Cardiac muscle cell (in vitro differentiated cells and primary cell): ENCODE measurements around the gene PDCD7. TPM values are rescaled to one million over a fixed set of nuclear protein-coding genes. Genes with fewer than 3 reads are reported as not detected.

Experiments
- DNase-seq, 2 donors: peaks; one replicate each; pipeline versions ENCODE4 v3.0.0 to v3.0.0-alpha.2; 2010 to 2017; ENCODE audit warnings: low read depth in 1 of 2, low spot score in 1 of 2
- H3K27ac ChIP-seq: fragments of 200-600 bp; sonication (generic); 2 replicates; pipeline ENCODE4 v1.5.1; 2016
- H3K27me3 ChIP-seq: fragments of 200-600 bp; sonication (generic); 2 replicates; pipeline ENCODE4 v1.6.0; 2016; ENCODE audit warnings: control low read depth
- H3K36me3 ChIP-seq: fragments of 200-600 bp; sonication (generic); 2 replicates; pipeline ENCODE4 v1.5.1; 2016; ENCODE audit warnings: control low read depth
- H3K4me1 ChIP-seq: fragments of 200-600 bp; sonication (generic); 2 replicates; pipeline ENCODE4 v1.8.1; 2017; ENCODE audit warnings: low read depth, mild to moderate bottlenecking, mixed run types
- H3K4me3 ChIP-seq: fragments of 200-600 bp; sonication (generic); 2 replicates; pipeline ENCODE4 v1.5.1; 2016; ENCODE audit warnings: mild to moderate bottlenecking
- H3K9me3 ChIP-seq: fragments of 200-600 bp; sonication (generic); 2 replicates; pipeline ENCODE4 v1.5.1; 2017; ENCODE audit warnings: low read depth, mild to moderate bottlenecking, control low read depth
- CTCF ChIP-seq: IDR thresholded peaks from 2 replicates; pipeline ENCODE4 v1.5.1; 2012; ENCODE audit warnings: low read depth, mild to moderate bottlenecking, low read length
- polyA plus RNA-seq: library from polyadenylated mRNA; unstranded; fragments of >200 nt; fragmentation: Nextera tagmentation; extraction: Ambion mirVana; gene quantifications from 2 replicates; pipeline ENCODE4 v1.2.1, GENCODE V29; 2016
- total RNA-seq: library from RNA; depleted of rRNA; stranded (reverse); fragments of >200 nt; gene quantifications from 2 replicates; pipeline ENCODE4 v1.2.3, GENCODE V29; 2016

PDCD7 gene
- total and polyA plus RNA-seq, 2 experiments from 2014 or later: 18.7 to 35.5 TPM

- Histone ChIP-seq H3K9me3 (no peaks in the 10 kb centered on the region), H3K4me1 (peaks cover 34% of the 10 kb centered on the region), H3K27me3 (no peaks in the 10 kb centered on the region), H3K4me3 (no peak overlapping the region), H3K27ac (no peak overlapping the region), H3K36me3 (no peaks in the 10 kb centered on the region)
- DNase-seq: peak in 1 of 2 donors; percentile 74
- no peak for TF ChIP-seq CTCF
Observed at GRCh38 chr15:65071381-65071811, 62.2 kb downstream of the PDCD7 start.

DNA sequence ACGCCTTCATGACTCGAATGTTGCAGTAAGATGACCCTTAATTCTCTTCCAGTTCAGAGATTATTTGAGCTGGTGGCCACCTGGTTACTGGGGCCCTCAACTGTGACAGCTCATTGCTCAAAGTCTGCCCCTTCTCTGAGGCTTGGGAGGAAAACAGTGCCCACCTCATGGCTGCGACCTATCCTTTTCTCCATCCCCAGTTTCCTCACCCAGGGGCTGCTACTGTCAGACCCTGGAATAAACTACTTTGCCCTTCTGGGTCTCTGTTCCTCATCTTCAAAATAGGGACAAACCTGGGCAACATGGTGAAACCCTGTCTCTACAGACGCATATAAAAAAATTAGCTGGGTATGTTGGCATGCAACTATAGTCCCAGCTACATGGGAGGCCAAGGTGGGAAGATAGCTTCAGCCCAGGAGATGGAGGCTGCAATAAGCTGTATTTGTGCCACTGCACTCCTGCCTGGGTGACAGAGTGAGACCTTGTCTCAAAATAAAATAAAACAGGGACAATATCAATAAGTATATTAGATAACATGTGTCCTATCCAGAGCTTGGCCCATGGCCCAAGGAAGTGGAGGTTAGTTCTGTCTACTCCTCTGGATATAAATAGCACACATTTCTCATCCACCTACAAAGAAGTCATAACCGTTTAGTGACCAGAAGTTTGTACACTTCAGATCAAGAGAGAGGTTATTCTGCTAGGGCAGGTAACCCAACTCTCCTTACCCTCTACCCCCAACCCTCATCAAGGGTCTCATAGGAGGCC is 63.6 kb downstream of the PDCD7 start:
- no peaks in the 10 kb centered on the region for H3K9me3 ChIP-seq

GRCh38 chr15:65069179-65069578 is 64.4 kb downstream of the PDCD7 start:
- peak in 1 of 2 donors; percentile 94 for DNase-seq
- no peaks in the 10 kb centered on the region for H3K36me3 ChIP-seq
- no peak for TF ChIP-seq CTCF
- H3K4me3 ChIP-seq: no peak overlapping the region
- H3K27me3 ChIP-seq: no peaks in the 10 kb centered on the region
- H3K4me1 ChIP-seq: peaks cover 42% of the 10 kb centered on the region
- H3K27ac ChIP-seq: no peak overlapping the region
- no peaks in the 10 kb centered on the region for H3K9me3 ChIP-seq

More for the DNA sequence above, 63.6 kb downstream of the PDCD7 start:
- Histone ChIP-seq H3K4me3 (no peak overlapping the region), H3K27me3 (no peaks in the 10 kb centered on the region), H3K36me3 (no peaks in the 10 kb centered on the region), H3K27ac (no peak overlapping the region), H3K4me1 (peaks cover 41% of the 10 kb centered on the region)
- no peak for TF ChIP-seq CTCF
- DNase-seq: no peak

DNA sequence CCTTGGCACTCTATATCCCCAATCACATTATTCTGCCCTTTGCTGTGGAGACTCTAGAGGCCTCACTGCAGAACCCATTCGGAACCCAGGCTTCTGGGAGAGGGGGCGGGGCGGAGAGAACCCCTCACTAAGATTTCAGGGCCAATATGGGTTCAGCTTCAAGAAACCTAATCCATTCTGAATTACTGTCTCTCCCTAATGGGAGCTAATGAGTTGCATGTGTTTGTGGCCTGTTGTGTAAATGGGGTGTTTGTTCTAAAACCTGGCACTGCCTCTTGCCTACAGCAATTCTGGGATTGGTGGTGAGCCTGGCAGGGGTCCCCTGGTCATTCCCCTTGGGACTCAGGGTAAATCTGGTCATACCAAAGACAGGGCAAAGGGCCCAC is 65.2 kb downstream of the PDCD7 start:
- Histone ChIP-seq H3K27ac (no peak overlapping the region), H3K4me3 (no peak overlapping the region), H3K27me3 (no peaks in the 10 kb centered on the region), H3K36me3 (no peaks in the 10 kb centered on the region), H3K4me1 (peaks cover 42% of the 10 kb centered on the region), H3K9me3 (no peaks in the 10 kb centered on the region)
- TF ChIP-seq CTCF: no peak
- no peak for DNase-seq

DNA sequence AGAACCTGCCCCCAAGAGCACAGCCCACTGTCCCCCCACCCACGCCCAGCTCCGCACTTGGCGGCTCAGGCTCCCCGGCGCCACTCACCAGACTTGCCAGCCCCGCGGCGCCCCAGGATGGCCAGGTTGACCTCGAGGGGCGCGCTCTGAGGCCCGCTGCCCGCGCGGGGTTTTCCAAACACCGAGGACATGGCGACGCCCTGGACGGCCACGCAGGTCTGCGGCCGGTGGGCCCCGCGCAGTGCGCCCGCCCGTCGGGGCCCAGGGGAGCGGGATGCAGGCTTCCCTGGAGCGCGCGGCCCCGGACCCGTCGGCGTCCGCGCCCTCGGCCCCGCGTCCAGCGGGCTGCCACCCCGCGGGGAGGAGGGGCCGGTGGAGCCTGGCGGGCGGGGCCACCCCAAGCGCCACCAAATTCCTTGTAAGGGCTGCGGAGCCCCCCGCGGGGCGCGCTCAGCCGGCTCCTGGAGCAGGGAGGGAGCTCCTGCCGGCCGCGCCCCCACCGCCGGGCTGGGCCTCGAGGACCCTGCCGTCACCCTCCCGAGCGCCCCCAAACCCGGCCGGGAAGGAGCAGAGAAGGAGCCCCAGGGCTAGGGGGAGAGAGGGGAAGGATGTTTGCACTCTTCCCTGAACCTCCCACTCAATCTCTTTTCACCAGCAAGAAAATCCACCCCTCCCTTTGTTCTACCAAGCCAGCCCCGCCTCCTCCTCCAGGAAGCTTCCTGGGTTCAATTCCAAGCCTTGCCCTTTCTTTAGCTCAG is 65.8 kb downstream of the PDCD7 start, which contains the start of gene RASL12:
RASL12 (minus strand) TSS at position 347 of the 758 bp plus-strand sequence; CDS start at position 191, 156 bp downstream.
- peak within 1 kb of the TSS; percentile 24 for H3K4me3 ChIP-seq
- H3K4me1 ChIP-seq: peaks cover 42% of the 10 kb centered on the region
- TF ChIP-seq CTCF: no peak
- H3K9me3 ChIP-seq: no peaks in the 10 kb centered on the region
- no peaks in the 10 kb centered on the region for H3K27me3 ChIP-seq
- peak in 1 of 2 donors; percentile 47 for DNase-seq
- no peaks in the 10 kb centered on the region for H3K36me3 ChIP-seq
- H3K27ac ChIP-seq: no peak within 1 kb of the TSS

Other genes with a start within 250 kb of the PDCD7 start
- gene ANKDD1A, start 221.9 kb downstream of the PDCD7 start, total RNA-seq: 1.1 and 5.4 TPM in 2 replicates
- gene ANKDD1A, start 221.9 kb downstream of the PDCD7 start, polyA plus RNA-seq: 2.9 and 8.0 TPM in 2 replicates
- 84.3 and 97.9 TPM in 2 replicates for gene SPG21, start 143.9 kb downstream of the PDCD7 start, total RNA-seq
- gene SPG21, start 143.9 kb downstream of the PDCD7 start, polyA plus RNA-seq: 136 and 157 TPM in 2 replicates
- 51.8 and 53.5 TPM in 2 replicates for gene MTFMT, start 104.2 kb downstream of the PDCD7 start, total RNA-seq
- 26.6 and 31.8 TPM in 2 replicates for gene MTFMT, start 104.2 kb downstream of the PDCD7 start, polyA plus RNA-seq
- not detected in 2 replicates for gene SLC51B, start 88.4 kb downstream of the PDCD7 start, total RNA-seq
- gene SLC51B, start 88.4 kb downstream of the PDCD7 start, polyA plus RNA-seq: not detected in 2 replicates
- 7.0 and 38.2 TPM in 2 replicates for gene RASL12, start 65.8 kb downstream of the PDCD7 start, total RNA-seq
- 4.0 and 28.4 TPM in 2 replicates for gene RASL12, start 65.8 kb downstream of the PDCD7 start, polyA plus RNA-seq
- gene KBTBD13, start 57.1 kb downstream of the PDCD7 start, total RNA-seq: 3.3 and 5.0 TPM in 2 replicates
- 4.8 and 5.0 TPM in 2 replicates for gene KBTBD13, start 57.1 kb downstream of the PDCD7 start, polyA plus RNA-seq
- gene UBAP1L, start 18.6 kb downstream of the PDCD7 start, total RNA-seq: 3.7 and 5.1 TPM in 2 replicates
- 1.6 and 2.7 TPM in 2 replicates for gene UBAP1L, start 18.6 kb downstream of the PDCD7 start, polyA plus RNA-seq
- gene CLPX, start 51.5 kb upstream of the PDCD7 start, total RNA-seq: 37.5 and 55.2 TPM in 2 replicates
- 31.2 and 34.9 TPM in 2 replicates for gene CLPX, start 51.5 kb upstream of the PDCD7 start, polyA plus RNA-seq
- 0.32 and 1.0 TPM in 2 replicates for gene CILP, start 77.7 kb upstream of the PDCD7 start, total RNA-seq
- 0.29 and 0.50 TPM in 2 replicates for gene CILP, start 77.7 kb upstream of the PDCD7 start, polyA plus RNA-seq
- gene PARP16, start 153.1 kb upstream of the PDCD7 start, total RNA-seq: 13.3 and 14.2 TPM in 2 replicates
- gene PARP16, start 153.1 kb upstream of the PDCD7 start, polyA plus RNA-seq: 16.9 and 24.4 TPM in 2 replicates
- gene RNU5A-1, start 162.2 kb upstream of the PDCD7 start, total RNA-seq: not detected in 2 replicates
- not detected in 2 replicates for gene RNU5A-1, start 162.2 kb upstream of the PDCD7 start, polyA plus RNA-seq
- not detected in 2 replicates for gene RNU5B-1, start 170.9 kb upstream of the PDCD7 start, total RNA-seq
- not detected in 2 replicates for gene RNU5B-1, start 170.9 kb upstream of the PDCD7 start, polyA plus RNA-seq
- 41.9 and 54.6 TPM in 2 replicates for gene IGDCC3, start 244.2 kb upstream of the PDCD7 start, total RNA-seq
- gene IGDCC3, start 244.2 kb upstream of the PDCD7 start, polyA plus RNA-seq: 41.1 and 52.4 TPM in 2 replicates